Activated CD8-positive, alpha-beta T cell treated with anti-CD3 and anti-CD28 coated beads for 36 hours (primary cell): Measurements from ENCODE around the gene LDAF1. TPM values are rescaled to one million over a fixed set of nuclear protein-coding genes. Genes with fewer than 3 reads are reported as not detected.

Experiments used
- ATAC-seq: fragments of 200-7000 bp; cut with Tn5 transposase; one replicate; pipeline ENCODE4 v1.10.0; 2021; ENCODE audit warnings: mild to moderate bottlenecking, moderate library complexity
- CTCF ChIA-PET: fragments of 350-600 bp; sonication (Branson Sonifier 250); formaldehyde crosslinking; loops from one replicate; lab custom pipeline; 2021; ENCODE audit warnings: antibody characterized with exemption; lab: Charles Lee
- POLR2A ChIA-PET: fragments of 350-600 bp; sonication (Branson Sonifier 250); formaldehyde crosslinking; loops from one replicate; lab custom pipeline; 2021; ENCODE audit warnings: antibody characterized with exemption; lab: Charles Lee
- DNase-seq: peaks from one replicate; pipeline ENCODE4 v3.0.0-alpha.2; 2020
- H3K27ac Mint-ChIP-seq: one replicate; pipeline ENCODE4 v1.8.0; 2021; ENCODE audit warnings: mild to moderate bottlenecking, mixed read lengths
- H3K27me3 Mint-ChIP-seq: one replicate; pipeline ENCODE4 v1.8.0; 2021; ENCODE audit warnings: mixed read lengths
- H3K36me3 Mint-ChIP-seq: one replicate; pipeline ENCODE4 v1.8.0; 2021; ENCODE audit warnings: low read depth, mixed read lengths
- H3K4me1 Mint-ChIP-seq: one replicate; pipeline ENCODE4 v1.8.0; 2021; ENCODE audit warnings: low read depth, mixed read lengths
- H3K4me3 Mint-ChIP-seq: one replicate; pipeline ENCODE4 v1.8.0; 2021; ENCODE audit warnings: mild to moderate bottlenecking, moderate library complexity, mixed read lengths
- H3K9me3 Mint-ChIP-seq: one replicate; pipeline ENCODE4 v1.8.0; 2021; ENCODE audit warnings: mixed read lengths
- CTCF ChIP-seq: fragments of 200-600 bp; IDR thresholded peaks from one replicate; pipeline ENCODE4 v1.8.0; 2022; ENCODE audit warnings: antibody characterized with exemption, mild to moderate bottlenecking
- intact Hi-C: fragments of 100-400 bp; cut with micrococcal nuclease; formaldehyde crosslinking; loops from one replicate; pipeline ENCODE4 v1.10.0; 2022
- total RNA-seq, 2 experiments: library from RNA; stranded (reverse); gene quantifications; one replicate each; pipeline ENCODE4 v1.2.3, GENCODE V29; 2021

LDAF1 gene
- total RNA-seq, 2 experiments from 2014 or later, result 10.3 to 12.6 TPM

DNA sequence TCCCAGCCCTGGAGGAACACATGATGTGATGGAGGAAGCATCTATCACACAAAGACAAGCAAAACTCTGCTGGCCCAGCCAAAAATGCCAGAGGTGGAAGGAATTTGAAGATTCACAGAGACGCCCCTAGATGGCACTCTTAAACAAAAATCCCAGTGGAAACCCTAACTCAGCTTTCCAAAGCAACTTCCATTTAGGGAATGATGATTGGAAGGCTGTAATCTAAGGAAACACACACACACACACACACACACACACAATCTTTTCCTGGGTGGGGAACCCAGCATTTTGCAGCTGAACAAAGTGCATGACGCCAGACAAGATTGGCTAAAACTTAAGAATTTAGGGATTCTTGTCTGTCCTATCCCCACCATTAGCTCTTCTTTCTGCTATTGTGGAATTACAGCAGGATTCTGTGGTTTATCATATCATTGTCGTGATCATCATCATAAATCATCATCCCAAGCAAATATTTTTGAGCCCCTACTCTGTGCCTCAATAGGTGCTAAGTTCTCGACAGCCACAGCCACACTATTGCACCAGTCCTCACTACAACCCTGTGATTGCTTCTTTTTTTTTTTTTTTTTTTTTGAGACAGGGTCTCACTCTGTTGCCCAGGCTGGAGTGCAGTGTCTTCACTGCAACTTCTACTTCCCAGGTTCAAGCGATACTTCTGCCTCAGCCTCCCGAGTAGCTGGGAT lies 1.6 kb upstream of the LDAF1 start:
- Mint-ChIP-seq H3K4me1 (peaks cover 19% of the 10 kb centered on the region), H3K9me3 (no peaks in the 10 kb centered on the region), H3K27me3 (no peaks in the 10 kb centered on the region), H3K4me3 (no peak overlapping the region), H3K27ac (no peak overlapping the region), H3K36me3 (no peaks in the 10 kb centered on the region)
- ChIA-PET CTCF (interaction anchor here (1.0 to 1.7 kb wide), 5 partner anchors 9 to 121 kb away, joined by 3 to 4 read pairs (median 3); partner anchors contain the start of gene CRYM), POLR2A (no interaction called here)
- TF ChIP-seq CTCF, result no peak
- intact Hi-C loops, result loop anchor here (10.0 kb wide), 1 partner anchor 148 kb away; no protein-coding TSS in a partner anchor
- ATAC-seq (no peak), DNase-seq (peak; percentile 4)

DNA sequence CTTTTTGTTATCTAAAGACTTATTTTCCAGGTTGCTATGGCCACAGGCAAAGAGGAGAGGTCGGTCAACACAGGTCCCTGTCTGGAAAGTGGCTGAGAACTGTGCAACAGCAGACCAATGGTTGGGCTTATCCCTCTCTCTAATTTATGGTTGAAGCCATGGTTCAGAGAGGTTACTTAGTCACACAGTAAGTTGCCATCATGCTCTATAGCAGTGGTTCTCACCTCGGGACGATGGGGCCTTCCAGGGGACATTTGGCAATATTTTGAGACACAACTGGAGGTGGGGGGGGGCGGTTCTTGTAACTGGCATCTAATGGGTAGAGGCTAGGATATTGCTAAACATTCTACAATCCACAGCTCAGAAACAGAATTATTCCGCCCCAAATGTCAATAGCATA lies 842 bp upstream of the LDAF1 start:
- ATAC-seq (no peak), DNase-seq (peak; percentile 3)
- ChIA-PET POLR2A (interaction anchor here (0.7 kb wide), 2 partner anchors 29 to 64 kb away, joined by 3 read pairs; no protein-coding TSS in a partner anchor), CTCF (interaction anchor here (0.7 to 1.7 kb wide), 4 partner anchors 11 to 1177 kb away, joined by 3 to 4 read pairs (median 3); no protein-coding TSS in a partner anchor)
- no peaks in the 10 kb centered on the region for H3K36me3 Mint-ChIP-seq
- H3K9me3 Mint-ChIP-seq, result no peaks in the 10 kb centered on the region
- intact Hi-C loops, result loop anchor here (10.0 kb wide), 1 partner anchor 147 kb away; no protein-coding TSS in a partner anchor
- H3K4me3 Mint-ChIP-seq, result peak overlapping the region; percentile 76
- no peak for TF ChIP-seq CTCF
- H3K27me3 Mint-ChIP-seq, result no peaks in the 10 kb centered on the region
- H3K4me1 Mint-ChIP-seq, result peaks cover 19% of the 10 kb centered on the region
- no peak overlapping the region for H3K27ac Mint-ChIP-seq

DNA sequence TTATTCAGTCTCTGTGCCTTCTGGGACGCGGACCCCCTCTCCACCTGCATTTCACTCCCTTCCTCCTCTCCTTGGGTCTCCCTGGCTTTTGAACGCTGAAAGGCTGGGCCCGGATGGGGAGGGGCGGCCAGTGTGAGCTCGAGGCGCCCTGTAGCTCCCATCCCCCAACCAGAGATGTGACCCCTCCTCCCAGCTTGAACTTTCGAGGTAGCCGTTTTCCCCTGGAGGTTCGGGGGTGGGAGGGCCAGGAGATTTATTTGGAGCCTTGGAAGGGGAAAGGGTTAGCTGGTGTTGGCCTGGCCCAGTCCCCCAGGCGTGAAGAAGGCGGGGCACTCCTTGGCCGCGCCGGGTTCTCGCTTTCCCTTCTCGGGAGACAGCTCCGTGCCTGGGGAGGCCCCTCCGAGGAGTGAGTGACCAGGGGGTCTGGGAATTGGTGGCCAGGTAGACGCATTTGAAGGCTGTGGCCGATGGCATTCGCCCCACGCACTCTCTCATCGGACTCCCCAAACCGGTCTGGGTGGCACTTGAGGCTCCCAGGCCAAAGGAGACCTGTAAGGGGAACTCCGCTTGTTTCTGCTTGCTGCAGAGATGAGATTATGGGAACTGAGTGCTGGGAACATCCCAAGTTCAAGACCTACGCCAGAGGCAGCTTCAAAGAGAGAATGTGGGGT lies 942 bp downstream of the LDAF1 start:
- Mint-ChIP-seq H3K36me3 (peaks cover 3% of the 10 kb centered on the region), H3K27me3 (no peaks in the 10 kb centered on the region), H3K4me3 (peak overlapping the region; percentile 76), H3K27ac (peak overlapping the region; percentile 60), H3K4me1 (peaks cover 19% of the 10 kb centered on the region), H3K9me3 (no peaks in the 10 kb centered on the region)
- DNase-seq, result peak; percentile 12
- POLR2A ChIA-PET, result no interaction called here
- no peak for ATAC-seq
- intact Hi-C loops, result loop anchor here (10.0 kb wide), 1 partner anchor 145 kb away; no protein-coding TSS in a partner anchor
- TF ChIP-seq CTCF, result no peak
- CTCF ChIA-PET, result interaction anchor here (0.8 to 1.7 kb wide), 5 partner anchors 11 to 141 kb away, joined by 3 to 4 read pairs (median 4); no protein-coding TSS in a partner anchor

DNA sequence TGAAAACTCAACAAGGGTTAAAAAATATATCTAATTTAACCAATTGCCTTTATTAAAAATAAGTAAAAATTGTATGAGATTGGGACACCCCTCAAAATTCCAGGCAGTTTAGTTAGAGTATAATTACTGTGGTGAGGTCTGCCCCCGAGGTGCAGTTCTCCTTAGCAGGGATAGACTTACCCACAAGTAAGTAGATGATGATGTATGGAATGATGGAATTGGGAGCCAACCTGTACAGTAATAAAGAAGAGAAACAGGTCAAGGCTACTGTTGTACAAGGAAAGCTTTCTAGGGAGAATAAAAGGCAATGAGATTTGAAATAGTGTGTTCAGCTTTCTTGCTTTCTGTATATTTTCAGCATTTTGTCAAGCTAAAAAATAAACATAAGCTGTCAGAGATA lies 1.8 kb downstream of the LDAF1 start:
- Mint-ChIP-seq H3K27me3 (no peaks in the 10 kb centered on the region), H3K4me3 (no peak overlapping the region), H3K36me3 (peaks cover 3% of the 10 kb centered on the region), H3K9me3 (no peaks in the 10 kb centered on the region), H3K27ac (no peak overlapping the region), H3K4me1 (peaks cover 19% of the 10 kb centered on the region)
- intact Hi-C loops, result no loop called here
- TF ChIP-seq CTCF, result no peak
- ATAC-seq (no peak), DNase-seq (no peak)
- ChIA-PET CTCF (interaction anchor here (1.7 kb wide), 1 partner anchor 12 kb away, joined by 4 read pairs; no protein-coding TSS in a partner anchor), POLR2A (no interaction called here)
